ENCODE data around the gene RAD51B.

DNA sequence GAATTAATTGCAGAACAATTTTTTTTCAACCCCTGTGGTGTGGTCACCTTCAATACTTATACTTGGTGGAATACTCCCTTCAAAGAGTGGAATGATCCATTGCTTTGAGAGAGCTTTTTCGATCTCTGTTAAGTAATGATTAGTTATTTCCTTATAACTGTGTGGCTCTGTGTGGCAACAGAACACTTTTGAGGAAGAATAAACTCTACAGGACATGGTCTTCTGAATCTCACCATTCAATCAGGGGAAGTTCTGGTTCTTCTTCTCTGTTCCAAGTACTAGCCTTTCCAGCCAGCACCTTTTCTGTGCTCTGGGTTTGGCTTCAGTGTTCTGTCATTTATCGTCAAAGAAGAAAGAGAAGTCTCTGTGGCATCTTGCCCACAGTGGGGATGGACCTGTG is 604.1 kb downstream of the RAD51B start:
- TF ChIP-seq CTCF (IDR thresholded peaks at IDR 0.05) (no peak), POLR2A (IDR thresholded peaks at IDR 0.05) (no peak), EP300 (IDR thresholded peaks at IDR 0.05) (no peak)

Data from ovary (tissue), 3 donors.